GM12878 (cell line): ENCODE measurements around the gene UQCC2. TPM values are rescaled to one million over a fixed set of nuclear protein-coding genes. Genes with fewer than 3 reads are reported as not detected.

ENCODE experiments used
- ATAC-seq: fragments of 200-7000 bp; cut with Tn5 transposase; 3 replicates; pipeline ENCODE4 v1.9.1; 2020; ENCODE audit warnings: mild to moderate bottlenecking, moderate library complexity
- BruUV-seq: library from RNA; stranded (reverse); fragments of 400-500 nt; replicated peaks from 2 replicates; lab custom pipeline; 2021; lab: Mats Ljungman, UMichigan
- CTCF ChIA-PET: fragments of 300-600 bp; sonication (Branson Sonifier 250); formaldehyde crosslinking; extraction: SDS; loops from one replicate; lab custom pipeline; 2021; ENCODE audit warnings: inconsistent platforms; lab: Yijun Ruan, JAX
- POLR2A ChIA-PET: fragments of 350-600 bp; formaldehyde crosslinking; extraction: SDS; loops from one replicate; lab custom pipeline; 2021; ENCODE audit warnings: inconsistent platforms; lab: Charles Lee
- RAD21 ChIA-PET: fragments of 300-600 bp; sonication (Branson Sonifier 250); formaldehyde crosslinking; loops from one replicate; lab custom pipeline; 2023; ENCODE audit warnings: antibody characterized with exemption; ENCODE audit not compliant: unreplicated experiment; lab: Charles Lee
- SMC1A ChIA-PET: fragments of 300-600 bp; sonication (Branson Sonifier 250); formaldehyde crosslinking; loops from one replicate; lab custom pipeline; 2023; ENCODE audit not compliant: unreplicated experiment, uncharacterized antibody; lab: Charles Lee
- DNase-seq: peaks from one replicate; pipeline ENCODE4 v3.0.0-alpha.2; 2011; ENCODE audit warnings: low read depth, low spot score
- FAIRE-seq: peaks from 3 replicates; lab custom pipeline; 2011; peaks lifted over from hg19 to GRCh38; lab: Jason Lieb, UNC
- H2AFZ ChIP-seq: 2 replicates; pipeline ENCODE4 v1.6.0; 2011; ENCODE audit warnings: low read depth, low read length, control low read depth; ENCODE audit not compliant: control insufficient read depth
- H3K27ac ChIP-seq: 2 replicates; pipeline ENCODE4 v1.5.1; 2011; ENCODE audit warnings: control low read depth; ENCODE audit not compliant: control insufficient read depth, insufficient read depth
- H3K27me3 ChIP-seq, 2 experiments: replicated peaks in 1 of 2; 2 replicates each; pipeline versions ENCODE4 v1.6.0 to v1.6.1; 2011; ENCODE audit warnings: low read length in 1 of 2; ENCODE audit not compliant: control insufficient read depth in 2 of 2, insufficient read depth in 2 of 2
- H3K36me3 ChIP-seq, 2 experiments: 2 replicates each; pipeline ENCODE4 v1.5.1; 2011; ENCODE audit warnings: low read length in 1 of 2; ENCODE audit not compliant: control insufficient read depth in 2 of 2, insufficient read depth in 2 of 2
- H3K4me1 ChIP-seq: 2 replicates; pipeline ENCODE4 v1.6.1; 2011; ENCODE audit warnings: mild to moderate bottlenecking, low read length, moderate library complexity, mixed read lengths; ENCODE audit not compliant: control insufficient read depth, insufficient read depth
- H3K4me2 ChIP-seq: 2 replicates; pipeline ENCODE4 v1.6.0; 2011; ENCODE audit warnings: control low read depth; ENCODE audit not compliant: control insufficient read depth, insufficient read depth
- H3K4me3 ChIP-seq: fragments of 200-600 bp; sonication (generic); 2 replicates; pipeline ENCODE4 v1.5.1; 2016
- H3K79me2 ChIP-seq: 2 replicates; pipeline ENCODE4 v1.6.0; 2011; ENCODE audit warnings: low read length; ENCODE audit not compliant: control insufficient read depth, insufficient read depth
- H3K9ac ChIP-seq: 2 replicates; pipeline ENCODE4 v1.8.0; 2011; ENCODE audit warnings: low read length, control low read depth, mixed read lengths; ENCODE audit not compliant: control insufficient read depth, insufficient read depth
- H3K9me3 ChIP-seq: replicated peaks from 3 replicates; pipeline ENCODE4 v1.5.1; 2011; ENCODE audit warnings: mild to moderate bottlenecking, low read length; ENCODE audit not compliant: control insufficient read depth, insufficient read depth
- H4K20me1 ChIP-seq: 2 replicates; pipeline ENCODE4 v1.6.0; 2011; ENCODE audit not compliant: control insufficient read depth, insufficient read depth
- BACH1 ChIP-seq: fragments of 450-650 bp; IDR thresholded peaks from 2 replicates; pipeline ENCODE4 v1.6.1; 2017; ENCODE audit warnings: mild to moderate bottlenecking, borderline replicate concordance
- BCL11A ChIP-seq: IDR thresholded peaks from 2 replicates; pipeline ENCODE4 v1.6.1; 2011; ENCODE audit warnings: low read depth, low read length
- CHD2 ChIP-seq: IDR thresholded peaks from 2 replicates; pipeline ENCODE4 v1.6.1; 2011; ENCODE audit warnings: low read depth, low read length, improper control_type of control experiment, borderline replicate concordance
- HDAC2 ChIP-seq: fragments of 200-600 bp; sonication (generic); IDR thresholded peaks from 2 replicates; pipeline ENCODE4 v1.6.1; 2017
- IKZF1 ChIP-seq: fragments of 450-650 bp; conservative IDR thresholded peaks from 2 replicates; pipeline ENCODE4 v1.6.1; 2017; ENCODE audit warnings: antibody characterized with exemption, mild to moderate bottlenecking
- MEF2A ChIP-seq: IDR thresholded peaks from 2 replicates; pipeline ENCODE4 v1.6.1; 2011; ENCODE audit warnings: low read depth, mild to moderate bottlenecking, low read length, moderate library complexity; ENCODE audit not compliant: insufficient read depth
- NFYB ChIP-seq: IDR thresholded peaks from 2 replicates; pipeline ENCODE4 v1.6.1; 2011; ENCODE audit warnings: low read depth, mild to moderate bottlenecking, low read length, improper control_type of control experiment, moderate library complexity; ENCODE audit not compliant: insufficient read depth
- PAX8 ChIP-seq: fragments of 450-650 bp; IDR thresholded peaks from 2 replicates; pipeline ENCODE4 v1.6.1; 2017; ENCODE audit warnings: mild to moderate bottlenecking, moderate library complexity
- STAT1 ChIP-seq: fragments of 450-650 bp; conservative IDR thresholded peaks from 2 replicates; pipeline ENCODE4 v1.6.1; 2014; ENCODE audit warnings: antibody characterized with exemption, mild to moderate bottlenecking
- SUZ12 ChIP-seq: fragments of 200-600 bp; sonication (generic); IDR thresholded peaks from one replicate; pipeline ENCODE4 v1.6.1; 2018; ENCODE audit warnings: antibody characterized with exemption, mild to moderate bottlenecking; ENCODE audit not compliant: unreplicated experiment
- TCF7 ChIP-seq: IDR thresholded peaks from 2 replicates; pipeline ENCODE4 v1.6.1; 2014; ENCODE audit warnings: antibody characterized with exemption, borderline replicate concordance
- ZNF24 ChIP-seq: fragments of 450-650 bp; IDR thresholded peaks from 2 replicates; pipeline ENCODE4 v1.6.1; 2017; ENCODE audit warnings: antibody characterized with exemption, mild to moderate bottlenecking
- WGBS: methylation state at CpG from one replicate; pipeline ENCODE4 v1.1.6; 2016; ENCODE audit warnings: low lambda C conversion rate; ENCODE audit not compliant: insufficient replicate concordance, insufficient coverage; ENCODE audit errors: missing lambda C conversion rate; 5-methylcytosine and 5-hydroxymethylcytosine counted together
- in situ Hi-C: fragments of 300-500 bp; cut with MboI; formaldehyde crosslinking; loops from 9 replicates; pipeline ENCODE4 v1.14.3; 2018; ENCODE audit warnings: mixed read lengths
- intact Hi-C: fragments of 100-400 bp; cut with micrococcal nuclease; formaldehyde crosslinking; loops from one replicate; pipeline ENCODE4 v1.14.2; 2022; ENCODE audit not compliant: unreplicated experiment
- polyA plus RNA-seq, 11 experiments: library from polyadenylated mRNA; depleted of rRNA in 4 of 11; unstranded in 6 of 11; stranded (reverse) in 5 of 11; fragments of >200 nt; fragmentation: Nextera tagmentation in 4 of 11; fragmentation: Illumina TruSeq in 1 of 11; extraction: Ambion mirVana in 4 of 11; extraction: Trizol in 1 of 11; gene quantifications; 1 replicate in 1 of 11; 2 replicates in 10 of 11; pipeline versions ENCODE4 v1.2.1 to v1.2.3, GENCODE V29; 2011 to 2016; ENCODE audit warnings: inconsistent platforms in 2 of 11, missing spikeins in 2 of 11, low read depth in 1 of 11
- total RNA-seq, 4 experiments: library from RNA; depleted of rRNA in 3 of 4; stranded (reverse); fragments of >200 nt in 3 of 4; fragmentation: Illumina TruSeq in 1 of 4; extraction: Trizol in 1 of 4; gene quantifications; 2 replicates each; pipeline versions ENCODE4 v1.2.1 to v1.2.3, GENCODE V29; 2013 to 2021
- TF ChIP-seq, protein P1 (sequence below): fragments of 150-350 bp; IDR thresholded peaks from 2 replicates; pipeline ENCODE4 v1.6.1; 2016; ENCODE audit warnings: low read depth, low read length
- TF ChIP-seq, protein P2 (sequence below): fragments of 450-650 bp; conservative IDR thresholded peaks from 2 replicates; pipeline ENCODE4 v1.6.1; 2017; ENCODE audit warnings: mild to moderate bottlenecking, moderate library complexity

UQCC2 gene
- total and polyA plus RNA-seq, 10 of the 15 experiments (the other 5 are each of a cell fraction or from before 2014, with no cell fraction given): 40.6 to 478 (median 71.2) TPM

DNA sequence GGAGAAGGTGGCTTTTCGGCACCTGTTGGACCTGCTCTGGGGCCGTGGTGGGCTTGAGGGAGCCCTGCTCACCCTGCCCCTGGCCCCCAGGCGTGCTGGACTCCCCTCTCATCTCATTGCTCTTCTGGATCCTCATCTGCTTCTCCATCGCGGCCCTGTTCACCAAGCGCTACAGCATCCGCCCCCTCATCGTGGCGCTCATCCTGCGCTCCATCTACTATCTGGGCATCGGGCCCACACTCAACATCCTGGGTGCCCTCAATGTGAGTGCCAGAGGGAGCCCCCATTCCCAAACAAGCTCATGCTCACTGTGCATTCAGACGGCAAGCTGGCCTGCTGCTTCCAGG lies 22.4 kb downstream of the UQCC2 start:
- H3K4me1 ChIP-seq: peaks cover 15% of the 10 kb centered on the region
- DNase-seq (no peak), ATAC-seq (no peak), FAIRE-seq (no peak)
- no peaks in the 10 kb centered on the region for H3K9me3 ChIP-seq
- no peak for TF ChIP-seq BCL11A
- TF ChIP-seq ZNF24: no peak
- TF ChIP-seq CHD2: no peak
- TF ChIP-seq BACH1: no peak
- no peak for TF ChIP-seq PAX8
- H3K4me3 ChIP-seq: no peak overlapping the region
- in situ Hi-C loops (no loop called here), intact Hi-C loops (no loop called here)
- SMC1A ChIA-PET: no interaction called here
- 86% methylated on average over 12 of the region's 12 CpGs for WGBS
- no peak overlapping the region for H3K4me2 ChIP-seq
- no peaks in the 10 kb centered on the region for H3K27me3 ChIP-seq
- no peak overlapping the region for H3K9ac ChIP-seq
- no peaks in the 10 kb centered on the region for H3K79me2 ChIP-seq
- peaks cover 11 to 62% of the 10 kb centered on the region in 2 experiments for H3K36me3 ChIP-seq
- no peak overlapping the region for H3K27ac ChIP-seq
- no peaks in the 10 kb centered on the region for H4K20me1 ChIP-seq
- CTCF ChIA-PET: no interaction called here
- H2AFZ ChIP-seq: no peak overlapping the region
- RAD21 ChIA-PET: no interaction called here
- POLR2A ChIA-PET: no interaction called here
- no TSS peak for BruUV-seq

DNA sequence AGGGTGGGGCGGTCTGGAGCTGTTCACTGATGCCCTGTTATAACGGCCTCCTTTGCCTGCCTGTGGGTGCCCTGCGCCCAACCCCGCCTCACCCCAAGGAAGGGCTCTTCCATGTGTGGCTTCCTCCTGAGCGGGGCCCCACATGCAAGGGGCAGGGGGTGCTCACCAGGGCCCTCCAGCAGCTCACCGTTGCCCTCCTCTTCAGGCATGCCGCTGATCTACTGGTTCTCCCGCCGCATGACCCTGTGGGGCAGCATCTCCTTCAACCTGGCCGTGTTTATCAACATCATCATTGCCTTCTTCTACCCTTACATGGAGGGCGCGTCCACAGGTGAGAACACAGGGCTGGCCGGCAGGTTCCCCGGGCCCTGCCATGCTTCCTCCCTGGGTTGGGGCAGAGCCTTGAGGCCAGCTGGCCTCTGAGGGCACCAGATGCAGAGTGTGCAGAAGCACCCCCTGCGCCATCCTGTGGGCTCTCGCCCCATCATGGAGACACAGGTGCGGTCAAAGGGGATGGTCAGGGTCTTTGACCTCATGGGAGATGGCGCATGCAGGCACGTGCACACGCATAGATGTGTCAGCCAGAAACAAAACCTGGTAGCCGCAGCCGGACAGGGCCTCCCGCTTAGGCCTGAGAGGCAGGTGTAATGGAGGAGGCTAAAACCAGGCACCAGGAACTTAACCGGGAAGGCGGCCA lies 22.9 kb downstream of the UQCC2 start:
- Histone ChIP-seq H3K9ac (no peak overlapping the region), H3K9me3 (no peaks in the 10 kb centered on the region), H3K4me3 (no peak overlapping the region), H3K79me2 (no peaks in the 10 kb centered on the region), H3K27ac (no peak overlapping the region), H3K4me2 (no peak overlapping the region), H3K36me3 (peaks cover 11 to 61% of the 10 kb centered on the region in 2 experiments), H2AFZ (no peak overlapping the region), H4K20me1 (no peaks in the 10 kb centered on the region), H3K4me1 (peaks cover 15% of the 10 kb centered on the region), H3K27me3 (no peaks in the 10 kb centered on the region)
- intact Hi-C loops (no loop called here), in situ Hi-C loops (no loop called here)
- ChIA-PET POLR2A (no interaction called here), SMC1A (no interaction called here), CTCF (no interaction called here), RAD21 (no interaction called here)
- TF ChIP-seq, protein P1, sequence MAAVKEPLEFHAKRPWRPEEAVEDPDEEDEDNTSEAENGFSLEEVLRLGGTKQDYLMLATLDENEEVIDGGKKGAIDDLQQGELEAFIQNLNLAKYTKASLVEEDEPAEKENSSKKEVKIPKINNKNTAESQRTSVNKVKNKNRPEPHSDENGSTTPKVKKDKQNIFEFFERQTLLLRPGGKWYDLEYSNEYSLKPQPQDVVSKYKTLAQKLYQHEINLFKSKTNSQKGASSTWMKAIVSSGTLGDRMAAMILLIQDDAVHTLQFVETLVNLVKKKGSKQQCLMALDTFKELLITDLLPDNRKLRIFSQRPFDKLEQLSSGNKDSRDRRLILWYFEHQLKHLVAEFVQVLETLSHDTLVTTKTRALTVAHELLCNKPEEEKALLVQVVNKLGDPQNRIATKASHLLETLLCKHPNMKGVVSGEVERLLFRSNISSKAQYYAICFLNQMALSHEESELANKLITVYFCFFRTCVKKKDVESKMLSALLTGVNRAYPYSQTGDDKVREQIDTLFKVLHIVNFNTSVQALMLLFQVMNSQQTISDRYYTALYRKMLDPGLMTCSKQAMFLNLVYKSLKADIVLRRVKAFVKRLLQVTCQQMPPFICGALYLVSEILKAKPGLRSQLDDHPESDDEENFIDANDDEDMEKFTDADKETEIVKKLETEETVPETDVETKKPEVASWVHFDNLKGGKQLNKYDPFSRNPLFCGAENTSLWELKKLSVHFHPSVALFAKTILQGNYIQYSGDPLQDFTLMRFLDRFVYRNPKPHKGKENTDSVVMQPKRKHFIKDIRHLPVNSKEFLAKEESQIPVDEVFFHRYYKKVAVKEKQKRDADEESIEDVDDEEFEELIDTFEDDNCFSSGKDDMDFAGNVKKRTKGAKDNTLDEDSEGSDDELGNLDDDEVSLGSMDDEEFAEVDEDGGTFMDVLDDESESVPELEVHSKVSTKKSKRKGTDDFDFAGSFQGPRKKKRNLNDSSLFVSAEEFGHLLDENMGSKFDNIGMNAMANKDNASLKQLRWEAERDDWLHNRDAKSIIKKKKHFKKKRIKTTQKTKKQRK: no peak
- TF ChIP-seq MEF2A (no peak), STAT1 (no peak), TCF7 (no peak), NFYB (no peak), IKZF1 (no peak), SUZ12 (no peak), HDAC2 (no peak)
- TF ChIP-seq, protein P2, sequence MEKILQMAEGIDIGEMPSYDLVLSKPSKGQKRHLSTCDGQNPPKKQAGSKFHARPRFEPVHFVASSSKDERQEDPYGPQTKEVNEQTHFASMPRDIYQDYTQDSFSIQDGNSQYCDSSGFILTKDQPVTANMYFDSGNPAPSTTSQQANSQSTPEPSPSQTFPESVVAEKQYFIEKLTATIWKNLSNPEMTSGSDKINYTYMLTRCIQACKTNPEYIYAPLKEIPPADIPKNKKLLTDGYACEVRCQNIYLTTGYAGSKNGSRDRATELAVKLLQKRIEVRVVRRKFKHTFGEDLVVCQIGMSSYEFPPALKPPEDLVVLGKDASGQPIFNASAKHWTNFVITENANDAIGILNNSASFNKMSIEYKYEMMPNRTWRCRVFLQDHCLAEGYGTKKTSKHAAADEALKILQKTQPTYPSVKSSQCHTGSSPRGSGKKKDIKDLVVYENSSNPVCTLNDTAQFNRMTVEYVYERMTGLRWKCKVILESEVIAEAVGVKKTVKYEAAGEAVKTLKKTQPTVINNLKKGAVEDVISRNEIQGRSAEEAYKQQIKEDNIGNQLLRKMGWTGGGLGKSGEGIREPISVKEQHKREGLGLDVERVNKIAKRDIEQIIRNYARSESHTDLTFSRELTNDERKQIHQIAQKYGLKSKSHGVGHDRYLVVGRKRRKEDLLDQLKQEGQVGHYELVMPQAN: no peak
- no TSS peak for BruUV-seq
- FAIRE-seq (no peak), DNase-seq (no peak), ATAC-seq (no peak)
- WGBS: 92% methylated on average over 24 of the region's 25 CpGs
